DMS114 treated with DMSO at 0.1 percent for 48 hours (cell line): ENCODE results near the gene AQP7.
"Not testable (repeated sequence)": the region's sequence is repeated elsewhere in the genome, so short reads cannot be mapped to it uniquely, and the experiment has no call there.

Source experiments
- DNase-seq: peaks from one replicate; lab custom pipeline; 2025; ENCODE audit not compliant: unreplicated experiment; lab: John Stamatoyannopoulos, UW

The AQP7 gene

GRCh38 chr9:33434317-33435105 is 32.1 kb upstream of the AQP7 start:
- DNase-seq = no peak

DNA sequence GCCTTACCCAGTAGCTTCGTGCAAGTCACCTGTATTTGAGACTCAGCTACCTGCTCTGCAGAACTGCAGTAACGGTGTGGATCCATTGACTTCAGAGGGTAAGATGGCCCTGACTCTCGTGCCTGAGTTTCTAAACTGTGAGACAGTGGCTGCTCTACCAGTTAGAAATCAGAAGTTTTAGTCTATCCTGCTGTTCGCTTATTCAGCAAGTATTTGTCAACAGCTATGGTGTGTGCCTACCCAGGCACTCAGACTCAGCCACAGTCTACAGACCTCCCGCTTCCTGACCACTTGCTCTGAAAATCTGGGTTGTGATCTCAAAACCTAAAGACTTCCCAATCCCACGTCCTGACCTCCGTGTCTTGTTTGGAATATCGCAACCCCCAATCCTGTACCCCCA is 31.5 kb upstream of the AQP7 start:
- DNase-seq = no peak

- no peak for DNase-seq
Measured at GRCh38 chr9:33431420-33431819, 29.1 kb upstream of the AQP7 start.

GRCh38 chr9:33430942-33431341 is 28.6 kb upstream of the AQP7 start:
- no peak for DNase-seq

GRCh38 chr9:33429256-33429985 is 27.1 kb upstream of the AQP7 start:
- DNase-seq = no peak

GRCh38 chr9:33426843-33427293 is 24.5 kb upstream of the AQP7 start:
- DNase-seq = no peak

GRCh38 chr9:33425128-33425533 is 22.8 kb upstream of the AQP7 start:
- DNase-seq = no peak

DNA sequence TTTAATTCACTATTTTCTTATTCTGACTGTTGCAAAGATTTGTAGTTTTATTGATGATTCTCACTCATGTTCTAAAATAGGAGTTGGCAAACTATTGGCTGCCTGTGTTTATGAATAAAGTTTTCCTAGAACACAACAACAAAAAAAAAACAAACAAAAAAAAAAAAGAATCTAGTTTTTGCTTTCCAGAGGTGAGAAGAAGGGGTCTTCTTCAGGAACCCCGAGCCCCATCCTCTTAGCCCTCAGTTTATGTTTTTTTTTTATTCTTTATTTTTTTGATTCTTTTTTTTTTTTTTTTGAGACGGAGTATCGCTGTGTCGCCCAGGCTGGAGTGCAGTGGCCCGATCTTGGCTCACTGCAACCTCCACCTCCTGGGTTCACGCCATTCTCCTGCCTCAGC is 22.1 kb upstream of the AQP7 start:
- not testable (repeated sequence) for DNase-seq

- not testable (repeated sequence) for DNase-seq
Measured at GRCh38 chr9:33424043-33424442, 21.7 kb upstream of the AQP7 start.

GRCh38 chr9:33419708-33420303 is 17.4 kb upstream of the AQP7 start:
- DNase-seq = no peak

DNA sequence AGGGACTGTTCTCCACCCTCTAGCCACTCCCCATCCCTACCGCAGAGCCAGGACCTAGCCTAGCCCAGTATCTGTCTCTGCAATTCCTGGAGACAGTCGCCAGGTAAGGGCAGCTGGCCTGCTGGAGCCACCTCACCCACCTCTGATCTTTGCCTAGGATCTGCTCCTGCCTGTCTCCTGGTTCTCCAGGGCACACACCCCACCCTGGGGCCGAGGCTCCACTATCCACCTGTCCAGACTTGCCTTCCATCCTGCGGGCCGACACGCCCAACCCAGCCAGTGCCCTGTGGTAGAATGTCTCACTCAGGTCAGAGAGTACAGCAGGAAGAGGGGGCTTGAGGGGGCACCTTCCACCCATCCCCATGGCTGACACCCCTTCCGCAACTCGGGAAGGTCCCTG is 15.7 kb upstream of the AQP7 start:
- DNase-seq = no peak

DNA sequence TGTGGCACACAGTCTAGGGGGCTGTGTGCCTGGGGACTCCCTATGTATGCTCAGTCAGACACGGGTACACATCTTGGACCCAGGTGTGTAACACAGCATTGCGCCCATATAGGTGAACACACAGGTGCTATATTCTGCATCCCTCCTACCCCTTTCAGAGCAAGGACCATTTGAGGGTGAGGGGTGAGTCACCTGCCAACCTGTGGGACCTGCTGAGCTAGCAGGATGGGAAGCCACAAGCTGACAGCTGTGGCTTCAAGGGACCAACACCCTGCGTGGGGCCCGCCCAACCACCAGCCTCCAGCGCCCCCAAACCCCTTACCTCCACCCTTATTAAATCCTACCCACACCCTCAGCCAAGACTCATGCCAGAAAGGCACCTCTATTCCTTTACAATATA is 14.6 kb upstream of the AQP7 start:
- no peak for DNase-seq

GRCh38 chr9:33415501-33416038 is 13.2 kb upstream of the AQP7 start:
- DNase-seq = no peak

DNA sequence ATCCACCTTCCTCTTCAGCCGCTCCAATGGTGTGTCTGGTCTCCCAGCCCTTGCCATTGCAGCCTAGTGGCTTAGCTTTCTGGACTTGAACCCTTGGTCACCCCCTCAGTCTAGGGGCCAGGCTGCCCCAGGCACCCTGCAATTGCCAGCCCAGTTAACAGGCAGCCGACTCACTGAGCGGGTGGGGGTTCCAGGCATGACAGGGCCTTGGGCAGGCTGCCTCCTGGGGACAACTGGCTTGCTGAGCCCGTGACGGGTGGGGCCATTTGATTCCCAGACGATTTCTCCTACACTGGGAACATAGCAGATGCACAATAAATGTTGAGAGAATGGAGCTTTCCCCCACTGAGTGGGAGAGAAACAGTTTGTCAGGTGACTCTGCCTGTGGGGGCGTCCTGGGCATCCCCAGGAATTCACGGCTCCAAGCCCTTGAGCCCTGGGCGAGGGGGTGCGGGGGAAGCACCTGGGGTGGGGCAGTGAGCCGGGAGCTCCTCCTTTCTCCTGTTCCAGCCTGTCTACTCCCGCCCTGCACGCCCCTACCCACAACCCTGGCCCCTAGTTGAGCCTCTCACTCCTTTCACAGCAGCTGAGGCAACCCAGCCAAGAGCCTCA is 12.6 kb upstream of the AQP7 start:
- DNase-seq = no peak

DNA sequence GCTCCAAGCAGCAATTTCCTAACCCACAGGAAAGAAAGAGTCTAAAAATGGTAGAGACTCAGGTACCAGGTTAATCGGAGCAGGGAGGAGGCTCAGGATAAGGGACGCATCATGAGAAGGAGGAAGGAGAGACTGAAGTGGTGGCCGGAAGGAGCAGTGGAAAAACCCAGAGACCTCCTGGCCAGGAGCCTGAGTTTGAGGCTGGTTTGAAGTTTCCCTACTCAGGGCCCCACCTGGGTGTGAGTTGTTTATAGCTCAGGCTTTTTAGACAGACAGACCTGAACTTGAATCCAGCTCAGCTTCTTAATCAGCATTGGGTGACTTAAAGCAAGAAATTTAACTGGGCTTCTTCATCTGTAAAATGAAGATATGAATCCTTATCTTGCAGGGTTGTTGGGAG is 11.9 kb upstream of the AQP7 start:
- no peak for DNase-seq

DNA sequence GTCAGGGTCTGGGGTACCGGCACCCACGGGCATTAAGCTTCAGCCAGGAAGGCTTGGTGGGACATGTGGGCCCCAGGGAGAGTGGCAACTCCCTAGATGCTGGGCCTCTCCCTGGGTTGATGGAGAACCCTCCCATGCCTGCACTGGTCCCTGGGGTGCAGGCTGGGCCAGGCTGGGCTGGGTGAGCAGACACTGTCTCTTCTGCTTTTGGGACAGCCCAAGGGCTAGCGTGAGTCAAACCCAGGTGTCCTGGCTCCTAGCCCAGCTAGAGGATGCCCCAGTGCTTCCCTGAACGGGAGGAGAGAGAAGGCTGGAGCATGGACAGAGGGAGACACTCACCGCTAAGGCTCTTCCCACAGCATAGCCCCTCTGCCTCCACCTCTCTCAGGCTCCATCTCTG is 5.7 kb upstream of the AQP7 start:
- DNase-seq = no peak

- DNase-seq = no peak
Measured at GRCh38 chr9:33407061-33407460, 4.7 kb upstream of the AQP7 start.

GRCh38 chr9:33404788-33405362 is 2.5 kb upstream of the AQP7 start:
- DNase-seq = no peak

- DNase-seq = no peak
Measured at GRCh38 chr9:33403941-33404787, 1.8 kb upstream of the AQP7 start.

DNA sequence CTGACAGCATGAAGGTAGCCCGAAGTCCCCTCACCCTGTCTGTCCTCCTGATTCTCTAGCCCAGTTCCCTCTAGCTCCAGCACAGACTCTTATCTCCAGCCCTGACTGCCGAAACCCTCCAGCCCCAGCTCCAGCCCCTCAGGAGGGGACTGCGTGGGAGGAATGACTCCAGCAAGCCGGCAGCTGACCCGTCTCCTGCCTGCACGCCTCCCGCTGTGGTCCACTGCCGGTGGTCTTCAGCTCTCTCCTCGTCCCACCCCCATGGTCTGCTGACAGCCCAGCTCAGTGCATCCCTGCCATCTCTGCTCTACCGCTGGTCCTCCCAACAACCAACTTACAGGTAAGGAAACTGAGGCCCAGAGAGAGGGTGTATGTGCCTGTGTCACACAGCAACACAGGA is 559 bp downstream of the AQP7 start:
- not testable (repeated sequence) for DNase-seq
